GM06990 (cell line): Measurements from ENCODE around the gene LAMTOR3.

Source experiments
- DNase-seq: peaks from one replicate; pipeline ENCODE4 v3.0.0-alpha.2; 2011; ENCODE audit not compliant: insufficient read length; ENCODE audit errors: extremely low read depth
- H3K27me3 ChIP-seq: replicated peaks from 2 replicates; pipeline ENCODE4 v1.6.0; 2011; ENCODE audit warnings: low read length; ENCODE audit not compliant: control insufficient read depth, insufficient read depth
- H3K36me3 ChIP-seq: 2 replicates; pipeline ENCODE4 v1.5.1; 2011; ENCODE audit warnings: low read length; ENCODE audit not compliant: control insufficient read depth, insufficient read depth
- H3K4me3 ChIP-seq: replicated peaks from 2 replicates; pipeline ENCODE4 v1.5.1; 2011; ENCODE audit warnings: low read depth, mild to moderate bottlenecking, control low read depth, low read length
- CTCF ChIP-seq: IDR thresholded peaks from 2 replicates; pipeline ENCODE4 v1.5.1; 2011; ENCODE audit warnings: low read length, control low read depth, mild to moderate bottlenecking, inconsistent platforms; ENCODE audit not compliant: insufficient read depth, poor library complexity, severe bottlenecking

LAMTOR3 gene

GRCh38 chr4:99860521-99860920 lies 33.7 kb downstream of the LAMTOR3 start:
- Histone ChIP-seq H3K27me3 (no peaks in the 10 kb centered on the region), H3K4me3 (no peak overlapping the region), H3K36me3 (peaks cover 2% of the 10 kb centered on the region)
- no peak for TF ChIP-seq CTCF
- no peak for DNase-seq

- peak; percentile 45 for DNase-seq
- Histone ChIP-seq H3K4me3 (no peak overlapping the region), H3K27me3 (no peaks in the 10 kb centered on the region), H3K36me3 (peaks cover 1% of the 10 kb centered on the region)
- TF ChIP-seq CTCF, result no peak
Observed at GRCh38 chr4:99859618-99860017, 34.6 kb downstream of the LAMTOR3 start.

- H3K4me3 ChIP-seq, result no peak overlapping the region
- no peaks in the 10 kb centered on the region for H3K27me3 ChIP-seq
- no peak for TF ChIP-seq CTCF
- no peak for DNase-seq
- H3K36me3 ChIP-seq, result peaks cover 1% of the 10 kb centered on the region; the same call in 1 of the 2 replicates
Observed at GRCh38 chr4:99857307-99857706, 36.9 kb downstream of the LAMTOR3 start.

GRCh38 chr4:99856166-99856565 lies 38.1 kb downstream of the LAMTOR3 start:
- Histone ChIP-seq H3K36me3 (peaks cover 1% of the 10 kb centered on the region; the same call in 1 of the 2 replicates), H3K4me3 (no peak overlapping the region), H3K27me3 (no peaks in the 10 kb centered on the region)
- TF ChIP-seq CTCF, result no peak
- no peak for DNase-seq

- no peak for TF ChIP-seq CTCF
- DNase-seq, result peak; percentile 41
- Histone ChIP-seq H3K4me3 (no peak overlapping the region), H3K36me3 (peaks cover 1% of the 10 kb centered on the region; the same call in 1 of the 2 replicates), H3K27me3 (no peaks in the 10 kb centered on the region)
Observed at GRCh38 chr4:99855678-99856077, 38.5 kb downstream of the LAMTOR3 start.

GRCh38 chr4:99853999-99854398 lies 40.2 kb downstream of the LAMTOR3 start:
- DNase-seq, result no peak
- no peak for TF ChIP-seq CTCF

More at GRCh38 chr4:99853999-99854398, 40.2 kb downstream of the LAMTOR3 start:
- H3K27me3 ChIP-seq, result no peaks in the 10 kb centered on the region
- peaks cover 1% of the 10 kb centered on the region; the same call in 1 of the 2 replicates for H3K36me3 ChIP-seq
- no peak overlapping the region for H3K4me3 ChIP-seq
